NCI-H2196 (cell line): ENCODE results near the gene ADGRF3.
A peak's percentile ranks its signal among the peaks of the same experiment; 100 is the strongest.
"Not testable (repeated sequence)": the region's sequence is repeated elsewhere in the genome, so short reads cannot be mapped to it uniquely, and the experiment has no call there.

Source experiments
- DNase-seq: peaks from one replicate; lab custom pipeline; 2025; ENCODE audit not compliant: unreplicated experiment; lab: John Stamatoyannopoulos, UW

ADGRF3 gene, protein sequence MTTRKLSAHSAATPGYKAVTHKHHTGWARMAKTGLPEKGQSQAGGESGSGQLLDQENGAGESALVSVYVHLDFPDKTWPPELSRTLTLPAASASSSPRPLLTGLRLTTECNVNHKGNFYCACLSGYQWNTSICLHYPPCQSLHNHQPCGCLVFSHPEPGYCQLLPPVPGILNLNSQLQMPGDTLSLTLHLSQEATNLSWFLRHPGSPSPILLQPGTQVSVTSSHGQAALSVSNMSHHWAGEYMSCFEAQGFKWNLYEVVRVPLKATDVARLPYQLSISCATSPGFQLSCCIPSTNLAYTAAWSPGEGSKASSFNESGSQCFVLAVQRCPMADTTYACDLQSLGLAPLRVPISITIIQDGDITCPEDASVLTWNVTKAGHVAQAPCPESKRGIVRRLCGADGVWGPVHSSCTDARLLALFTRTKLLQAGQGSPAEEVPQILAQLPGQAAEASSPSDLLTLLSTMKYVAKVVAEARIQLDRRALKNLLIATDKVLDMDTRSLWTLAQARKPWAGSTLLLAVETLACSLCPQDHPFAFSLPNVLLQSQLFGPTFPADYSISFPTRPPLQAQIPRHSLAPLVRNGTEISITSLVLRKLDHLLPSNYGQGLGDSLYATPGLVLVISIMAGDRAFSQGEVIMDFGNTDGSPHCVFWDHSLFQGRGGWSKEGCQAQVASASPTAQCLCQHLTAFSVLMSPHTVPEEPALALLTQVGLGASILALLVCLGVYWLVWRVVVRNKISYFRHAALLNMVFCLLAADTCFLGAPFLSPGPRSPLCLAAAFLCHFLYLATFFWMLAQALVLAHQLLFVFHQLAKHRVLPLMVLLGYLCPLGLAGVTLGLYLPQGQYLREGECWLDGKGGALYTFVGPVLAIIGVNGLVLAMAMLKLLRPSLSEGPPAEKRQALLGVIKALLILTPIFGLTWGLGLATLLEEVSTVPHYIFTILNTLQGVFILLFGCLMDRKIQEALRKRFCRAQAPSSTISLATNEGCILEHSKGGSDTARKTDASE

DNA sequence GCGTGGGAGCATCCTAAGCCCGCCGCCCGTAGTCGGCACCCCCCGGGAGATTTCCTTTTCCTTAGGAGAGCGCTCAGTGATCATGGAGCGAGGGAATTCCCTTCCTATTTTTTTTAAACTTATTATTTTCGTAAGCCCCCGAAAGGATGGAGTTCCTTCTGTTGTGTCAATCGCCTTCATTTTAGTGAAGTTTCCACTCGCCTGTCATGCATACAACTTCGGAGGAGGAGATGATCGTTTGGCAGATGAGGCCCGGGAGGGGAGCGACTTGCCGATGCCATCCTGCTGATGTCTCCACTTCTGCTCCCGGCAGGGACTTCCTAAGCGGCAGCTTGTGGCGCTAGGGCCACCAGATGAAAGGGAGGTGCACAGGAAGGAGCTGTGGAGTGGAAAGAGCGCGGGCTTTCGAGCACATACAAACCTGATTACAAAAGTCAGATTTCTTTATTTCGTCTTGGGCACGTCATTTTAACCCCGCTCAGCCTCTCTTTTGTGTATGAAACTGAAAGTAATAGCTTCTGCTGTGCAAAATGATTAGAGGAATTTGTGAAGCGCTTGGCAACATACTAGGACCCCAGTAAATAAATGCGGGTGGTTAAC lies at the start of gene ADGRF3:
Gene ADGRF3, minus strand, starts transcription at position 336 of the 600 bp plus-strand sequence. CDS start 555 bp downstream, outside the sequence.
- peak; percentile 34 for DNase-seq

DNA sequence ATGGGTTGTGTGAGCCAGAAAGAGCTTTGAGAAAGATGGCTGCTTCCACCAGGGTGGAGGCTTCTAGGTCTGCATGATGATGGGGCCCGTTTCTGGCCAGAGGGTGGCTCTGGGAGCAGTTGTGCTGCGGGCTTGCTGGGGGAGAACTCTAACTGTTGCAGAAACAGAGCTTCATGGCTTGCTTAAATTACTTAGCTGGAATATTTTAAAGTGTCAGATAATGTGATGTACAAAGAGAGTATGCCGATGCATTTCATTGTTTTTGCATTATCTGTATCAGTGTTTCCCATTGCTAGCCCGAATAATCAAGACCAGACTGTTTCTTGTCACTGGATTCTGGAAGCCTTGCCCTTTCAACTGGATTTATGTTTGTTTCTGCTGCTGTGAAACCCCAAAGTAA lies 48.8 kb upstream of the ADGRF3 start:
- DNase-seq: no peak

DNA sequence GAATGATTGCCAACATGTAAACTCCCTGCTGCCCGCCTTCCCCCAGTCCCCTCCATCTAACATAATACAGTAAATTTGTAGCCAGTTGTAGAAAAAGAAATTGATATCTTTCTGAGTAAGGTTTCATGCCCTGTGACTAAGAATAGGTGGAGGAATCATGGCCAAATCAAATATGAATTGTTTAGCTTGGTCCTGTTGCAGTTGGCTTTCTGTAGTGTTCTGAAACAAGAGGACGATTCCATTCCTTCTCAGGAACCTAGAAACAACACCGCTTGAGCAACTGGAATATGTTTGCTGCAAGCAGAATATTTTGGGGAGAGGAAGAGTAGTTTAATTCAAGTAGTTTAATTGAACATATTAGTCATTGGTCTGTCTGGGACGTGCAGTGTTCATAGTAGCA lies 48.1 kb upstream of the ADGRF3 start:
- DNase-seq: peak; percentile 39

DNA sequence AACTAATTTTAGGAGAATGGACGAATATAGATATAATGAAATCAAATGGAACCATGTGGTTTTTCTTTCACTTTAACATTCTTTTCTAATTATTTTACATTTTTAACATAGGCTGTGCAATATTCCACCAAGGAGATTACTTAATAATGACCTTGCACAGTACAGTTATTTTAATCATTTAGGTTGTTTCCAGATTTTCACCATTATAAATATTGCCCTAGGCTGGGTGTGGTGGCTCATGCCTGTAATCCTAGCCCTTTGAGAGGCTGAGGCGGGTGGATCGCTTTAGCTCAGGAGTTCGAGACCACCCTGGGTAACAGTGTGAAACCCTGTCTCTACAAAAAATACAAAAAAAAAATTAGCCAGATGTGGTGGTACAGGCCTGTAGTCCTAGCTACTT lies 40.6 kb upstream of the ADGRF3 start:
- DNase-seq: no peak

DNA sequence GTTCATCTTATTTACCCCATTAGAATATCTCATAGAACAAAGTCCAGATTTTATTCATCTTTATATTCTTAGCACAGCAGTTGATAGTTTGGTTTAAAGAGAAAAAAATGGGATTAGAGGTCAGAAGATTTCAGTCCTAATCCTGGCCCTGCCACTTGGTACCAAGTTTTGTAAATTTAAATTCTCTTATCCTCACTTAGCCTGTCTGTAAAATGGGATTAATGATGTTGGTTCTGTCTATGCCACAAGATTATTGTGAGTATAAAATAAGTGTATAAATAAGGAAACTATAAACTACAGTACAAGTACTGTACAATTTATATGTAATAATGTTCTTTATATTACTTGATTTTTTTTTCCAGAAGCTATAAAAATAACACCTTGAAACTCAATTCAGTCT lies 38.0 kb upstream of the ADGRF3 start:
- DNase-seq: no peak

DNA sequence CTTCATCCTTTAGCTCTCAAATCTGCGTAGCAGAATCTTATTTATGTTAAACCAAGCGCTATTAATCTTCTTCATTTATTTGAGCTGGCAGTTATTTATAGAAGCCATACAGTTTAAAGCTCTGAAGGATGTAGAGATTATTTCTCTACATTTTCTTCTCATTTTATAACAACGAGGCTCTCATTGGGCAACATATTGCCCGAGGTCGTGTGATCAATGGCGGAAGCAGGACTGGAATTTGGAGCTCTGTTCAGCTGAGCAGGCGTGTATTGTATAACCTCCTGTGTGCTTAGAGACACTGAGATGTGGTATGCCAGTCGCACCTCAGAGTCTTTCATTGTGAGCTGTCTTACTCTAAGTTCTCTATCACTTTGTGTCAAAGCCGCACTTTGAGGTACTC lies 37.6 kb upstream of the ADGRF3 start:
- DNase-seq: no peak

DNA sequence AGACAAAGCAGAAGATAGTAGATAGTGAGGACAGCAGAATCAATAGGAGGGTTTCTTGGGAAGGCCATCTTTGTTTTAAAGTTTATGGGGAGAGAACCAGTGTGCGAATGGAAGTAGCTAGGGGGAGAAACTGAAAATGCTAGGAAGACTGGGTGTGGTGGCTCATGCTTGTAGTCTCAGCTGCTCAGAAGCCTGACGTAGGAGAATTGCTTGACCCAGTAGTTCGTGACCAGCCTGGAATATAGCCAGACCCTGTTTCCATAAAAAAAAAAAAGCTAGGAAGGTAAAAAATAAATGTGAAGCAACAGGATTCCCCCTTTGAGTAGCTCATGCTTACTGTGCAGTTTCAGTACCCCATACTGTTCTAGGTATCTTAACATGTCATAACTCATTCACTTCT lies 36.0 kb upstream of the ADGRF3 start:
- DNase-seq: no peak

DNA sequence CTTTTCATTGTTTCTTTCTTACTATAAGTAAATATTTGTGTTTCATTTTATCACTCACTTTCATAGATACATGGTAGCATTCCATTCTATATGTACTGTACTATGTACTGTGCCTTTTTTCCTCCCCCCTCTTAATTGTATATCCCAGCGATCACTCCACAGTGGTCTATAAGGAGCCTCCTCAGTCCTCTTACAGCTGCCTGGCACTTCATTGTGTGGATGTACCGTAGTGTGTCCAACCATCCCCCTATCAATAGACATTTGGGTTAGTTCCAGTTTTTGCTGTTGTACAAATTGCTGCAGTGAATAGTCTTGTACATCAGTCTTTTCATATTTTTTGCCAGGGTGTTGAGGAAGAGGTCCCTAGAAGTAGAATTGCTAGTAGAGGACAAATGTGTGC lies 33.7 kb upstream of the ADGRF3 start:
- no peak for DNase-seq

DNA sequence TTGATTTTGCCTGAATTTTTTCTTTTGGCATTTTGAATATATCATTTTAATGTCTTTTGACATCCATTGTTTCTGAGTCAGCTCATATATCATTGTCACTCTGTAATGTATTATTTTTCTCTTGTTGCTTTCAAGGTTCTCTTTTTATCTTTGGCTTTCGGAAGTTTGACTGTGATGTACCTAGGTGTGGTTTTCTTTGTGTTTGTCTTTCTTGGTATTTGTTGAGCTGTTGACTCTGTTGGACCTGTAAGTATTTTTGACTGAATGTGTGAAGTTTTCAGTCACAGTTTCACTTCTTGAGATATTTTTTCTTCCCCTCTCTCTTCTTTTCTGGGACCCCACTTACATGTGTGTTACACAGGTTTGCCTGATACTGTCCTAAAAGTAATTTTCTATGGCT lies 30.2 kb upstream of the ADGRF3 start:
- DNase-seq: no peak

DNA sequence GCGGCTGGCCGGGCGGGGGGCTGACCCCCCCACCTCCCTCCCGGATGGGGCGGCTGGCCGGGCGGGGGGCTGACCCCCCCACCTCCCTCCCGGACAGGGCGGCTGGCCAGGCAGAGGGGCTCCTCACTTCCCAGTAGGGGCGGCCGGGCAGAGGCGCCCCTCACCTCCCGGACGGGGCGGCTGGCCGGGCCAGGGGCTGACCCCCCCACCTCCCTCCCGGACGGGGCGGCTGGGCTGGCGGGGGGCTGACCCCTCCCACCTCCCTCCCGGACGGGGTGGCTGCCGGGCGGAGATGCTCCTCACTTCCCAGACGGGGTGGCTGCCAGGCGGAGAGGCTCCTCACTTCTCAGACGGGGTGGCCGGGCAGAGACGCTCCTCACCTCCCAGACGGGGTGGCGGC lies 24.3 kb upstream of the ADGRF3 start:
- DNase-seq: not testable (repeated sequence)

DNA sequence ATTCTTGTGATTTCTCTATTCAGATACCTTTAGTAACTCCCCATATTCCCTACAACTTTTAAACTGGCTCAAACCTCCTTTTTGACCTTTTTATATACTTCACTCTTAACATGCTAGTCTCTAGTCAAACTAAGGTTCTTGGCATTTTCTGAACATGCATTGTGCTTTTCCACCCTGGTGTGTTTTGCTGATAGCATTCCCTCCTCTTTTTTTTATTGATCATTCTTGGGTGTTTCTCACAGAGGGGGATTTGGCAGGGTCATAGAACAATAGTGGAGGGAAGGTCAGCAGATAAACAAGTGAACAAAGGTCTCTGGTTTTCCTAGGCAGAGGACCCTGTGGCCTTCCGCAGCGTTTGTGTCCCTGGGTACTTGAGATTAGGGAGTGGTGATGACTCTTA lies 23.1 kb upstream of the ADGRF3 start:
- not testable (repeated sequence) for DNase-seq

DNA sequence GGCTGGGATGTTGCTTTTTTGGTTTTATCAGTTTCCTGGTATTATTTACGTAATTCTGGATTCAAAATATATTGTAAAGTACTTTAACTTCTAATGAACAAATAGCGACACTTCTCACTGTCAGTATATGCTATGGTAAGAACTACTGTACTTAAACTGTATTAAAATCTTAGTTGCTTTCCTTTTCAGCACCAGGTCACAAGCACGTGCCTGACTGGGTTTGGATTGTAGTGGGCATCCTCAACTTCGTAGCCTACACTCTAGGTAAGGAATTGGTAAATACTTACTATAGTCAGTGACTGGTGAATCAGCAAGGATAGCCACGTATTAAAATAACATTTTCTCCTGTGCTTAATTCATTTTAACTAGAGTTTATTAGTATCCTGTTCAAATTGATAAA lies 20.4 kb upstream of the ADGRF3 start:
- DNase-seq: no peak

DNA sequence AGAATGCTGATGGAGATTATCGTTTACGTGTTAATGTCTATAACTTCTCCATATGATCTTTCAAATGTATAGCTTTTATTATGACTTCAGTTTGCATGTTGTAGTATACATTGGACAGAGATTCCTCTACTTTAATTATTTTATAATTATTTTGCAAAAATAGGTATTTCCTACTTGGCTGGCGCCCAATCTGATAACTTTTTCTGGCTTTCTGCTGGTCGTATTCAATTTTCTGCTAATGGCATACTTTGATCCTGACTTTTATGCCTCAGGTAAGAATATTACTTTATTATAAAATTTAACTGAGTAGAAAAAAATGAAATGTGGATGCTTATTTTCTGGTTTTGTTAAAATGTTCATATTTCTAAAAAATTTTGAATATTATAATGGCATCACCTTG lies 18.1 kb upstream of the ADGRF3 start:
- DNase-seq: no peak

DNA sequence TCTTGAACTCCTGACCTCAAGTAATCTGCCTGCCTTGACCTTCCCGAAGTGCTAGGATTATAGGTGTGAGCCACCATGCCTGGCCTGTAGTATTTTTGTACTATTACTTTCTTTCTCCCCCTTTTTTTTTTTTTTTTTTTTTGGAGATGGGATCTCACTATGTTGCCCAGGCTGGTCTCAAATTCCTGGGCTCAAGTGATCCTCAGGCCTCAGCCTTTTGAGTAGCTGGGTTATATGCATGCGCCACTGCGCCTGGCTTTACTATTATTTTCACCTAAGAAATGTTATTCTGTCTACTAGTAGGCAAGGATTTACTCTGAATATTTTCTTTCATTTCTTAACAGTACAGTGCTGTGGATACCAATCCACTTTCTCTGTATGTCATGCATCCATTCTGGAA lies 17.4 kb upstream of the ADGRF3 start:
- no peak for DNase-seq

DNA sequence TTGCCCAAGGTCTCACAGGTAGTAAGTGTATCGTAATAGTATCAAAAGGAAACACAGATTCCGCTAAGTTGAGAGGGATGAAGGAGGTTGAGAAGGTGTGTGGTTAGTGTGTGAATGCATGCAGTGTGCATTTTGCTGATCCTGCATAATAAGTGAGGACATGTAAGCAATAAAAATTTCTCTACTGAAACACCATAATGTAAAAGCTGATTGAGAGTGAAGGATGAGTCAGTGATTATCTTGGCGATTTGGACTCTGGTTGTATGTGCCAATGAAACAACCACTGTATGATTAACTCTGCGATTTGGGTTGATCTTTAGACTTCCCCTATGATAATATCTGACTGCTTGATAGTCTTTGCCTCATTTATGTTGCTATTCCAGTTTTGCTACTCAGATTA lies 16.7 kb upstream of the ADGRF3 start:
- no peak for DNase-seq

DNA sequence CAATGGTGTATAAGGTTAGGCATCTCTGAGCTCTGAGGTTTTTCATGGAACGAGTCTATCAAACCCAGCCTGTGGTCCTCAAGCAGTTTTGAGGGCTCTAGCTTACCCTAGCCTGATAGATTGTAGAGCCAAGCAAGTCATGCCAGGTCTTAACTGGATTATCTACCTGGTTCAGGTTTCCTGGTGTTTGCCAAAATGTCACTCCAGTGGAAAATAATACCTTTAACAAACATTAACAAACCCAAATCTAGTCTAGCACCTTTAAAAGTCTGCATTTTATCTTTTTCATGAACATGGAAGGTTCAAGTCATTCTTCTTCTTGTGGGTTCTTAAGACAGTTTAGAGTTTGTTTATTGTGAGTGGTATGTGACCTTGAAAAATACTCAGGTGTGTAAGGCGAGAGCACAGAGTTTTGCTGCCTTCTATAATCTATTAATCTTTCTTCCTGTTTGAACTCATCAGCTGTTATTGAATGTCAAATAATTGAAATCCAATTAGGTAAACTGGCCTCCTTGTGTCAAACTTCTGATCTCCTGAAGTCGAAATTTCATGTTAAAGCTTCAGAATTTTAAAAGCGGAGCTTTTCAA lies 13.4 kb upstream of the ADGRF3 start:
- DNase-seq: peak; percentile 19

DNA sequence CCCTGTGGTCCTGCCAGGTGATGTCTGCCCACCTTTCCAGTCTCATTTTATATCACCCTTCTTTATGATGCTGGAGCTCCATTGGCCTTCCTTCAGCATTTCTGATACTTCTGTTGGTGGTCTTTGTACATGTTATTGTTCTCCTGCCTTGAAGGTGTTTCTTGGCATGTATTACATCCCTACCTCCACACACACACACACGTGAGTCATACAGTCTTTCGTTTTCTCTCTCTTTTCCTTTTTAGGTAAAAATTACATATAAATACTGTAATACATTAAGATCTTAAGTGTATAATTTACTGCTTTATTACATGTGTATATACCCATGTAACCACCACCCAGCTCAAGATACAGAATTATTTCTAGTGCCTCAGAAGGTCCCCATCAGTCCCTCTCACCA lies 10.2 kb upstream of the ADGRF3 start:
- no peak for DNase-seq

DNA sequence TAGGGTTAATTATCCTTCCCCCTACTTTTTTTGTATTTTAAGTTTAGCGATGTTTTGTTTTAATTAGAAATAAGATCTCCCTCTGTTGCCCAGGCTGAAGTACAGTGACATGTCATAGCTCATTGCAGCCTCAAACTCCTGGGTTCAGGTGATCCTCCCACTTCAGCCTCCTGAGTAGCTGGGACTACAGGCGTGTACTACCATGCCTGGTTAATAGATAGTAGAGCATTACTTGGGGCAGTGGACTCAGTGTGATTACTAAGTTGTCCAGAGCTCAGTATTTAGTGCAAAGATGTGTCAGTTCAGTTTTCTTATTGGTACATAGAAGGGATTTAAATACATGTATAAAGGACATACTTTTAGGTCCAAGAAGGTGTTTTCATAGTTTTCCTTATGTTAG lies 9.5 kb upstream of the ADGRF3 start:
- DNase-seq: no peak

DNA sequence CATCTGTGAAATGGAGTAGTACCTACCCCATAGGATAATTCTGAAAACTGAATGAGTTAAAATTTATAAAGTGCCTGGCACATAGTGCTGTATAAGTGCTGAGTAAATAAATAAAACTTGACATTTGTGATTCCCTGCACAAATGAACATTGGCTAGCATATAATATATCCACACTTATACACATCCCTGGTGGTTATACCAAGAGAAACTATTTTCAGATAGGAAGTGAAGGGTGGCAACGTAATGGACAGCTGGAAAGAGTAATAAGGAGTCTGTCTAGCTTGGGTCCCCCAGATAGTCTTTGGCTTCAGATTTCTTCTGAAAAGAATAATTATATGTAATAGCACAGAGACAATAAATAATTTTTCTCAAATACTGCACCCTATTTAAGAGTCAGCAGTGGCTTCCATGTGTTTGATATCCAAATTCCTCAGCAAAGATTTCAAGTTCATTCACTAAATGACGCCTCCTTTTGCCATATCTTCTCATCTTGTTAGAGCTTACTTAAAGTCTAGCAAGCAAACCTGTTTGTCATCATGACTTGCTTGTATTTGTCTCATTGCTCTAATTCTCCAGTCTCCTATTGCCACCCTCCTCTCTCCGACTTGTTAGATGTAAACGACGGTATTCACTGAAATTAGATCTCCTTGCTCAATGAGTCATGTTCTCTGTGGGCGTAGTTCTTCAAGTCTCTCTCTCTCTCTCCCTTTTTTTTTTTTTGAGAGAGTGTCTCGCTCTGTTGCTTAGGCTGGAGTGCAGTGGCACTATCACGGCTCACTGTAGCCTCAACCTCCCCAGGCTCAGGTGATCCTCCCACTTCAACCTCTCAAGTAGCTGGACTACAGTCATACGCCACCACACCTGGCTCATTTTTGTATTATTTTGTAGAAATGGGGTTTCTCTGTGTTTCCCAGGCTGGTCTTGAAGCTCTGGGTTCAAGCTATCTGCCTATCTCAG lies 8.7 kb upstream of the ADGRF3 start:
- peak; percentile 65 for DNase-seq

DNA sequence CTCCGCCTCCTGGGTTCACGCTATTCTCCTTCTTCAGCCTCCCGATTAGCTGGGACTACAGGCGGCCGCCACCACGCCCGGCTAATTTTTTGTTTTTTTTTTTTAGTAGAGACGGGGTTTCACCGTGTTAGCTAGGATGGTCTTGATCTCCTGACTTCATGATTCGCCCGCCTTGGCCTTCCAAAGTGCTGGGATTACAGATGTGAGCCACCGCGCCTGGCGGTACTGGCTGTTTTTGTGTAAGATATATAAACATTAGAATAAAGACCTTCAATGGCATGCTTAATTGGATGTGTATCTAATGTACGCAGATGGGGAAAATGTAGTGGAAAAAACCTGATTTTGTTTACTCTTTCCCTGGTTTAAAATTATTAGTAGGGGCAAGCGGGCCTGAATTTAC lies 7.9 kb upstream of the ADGRF3 start:
- DNase-seq: not testable (repeated sequence)
